ENCODE results near the gene CCL18. TPM values are rescaled to one million over a fixed set of nuclear protein-coding genes. Genes with fewer than 3 reads are reported as not detected.
"Not testable (repeated sequence)": the region's sequence is repeated elsewhere in the genome, so short reads cannot be mapped to it uniquely, and the experiment has no call there.

Gene CCL18
- polyA plus RNA-seq, 1 donor from 2014 or later: not detected

DNA sequence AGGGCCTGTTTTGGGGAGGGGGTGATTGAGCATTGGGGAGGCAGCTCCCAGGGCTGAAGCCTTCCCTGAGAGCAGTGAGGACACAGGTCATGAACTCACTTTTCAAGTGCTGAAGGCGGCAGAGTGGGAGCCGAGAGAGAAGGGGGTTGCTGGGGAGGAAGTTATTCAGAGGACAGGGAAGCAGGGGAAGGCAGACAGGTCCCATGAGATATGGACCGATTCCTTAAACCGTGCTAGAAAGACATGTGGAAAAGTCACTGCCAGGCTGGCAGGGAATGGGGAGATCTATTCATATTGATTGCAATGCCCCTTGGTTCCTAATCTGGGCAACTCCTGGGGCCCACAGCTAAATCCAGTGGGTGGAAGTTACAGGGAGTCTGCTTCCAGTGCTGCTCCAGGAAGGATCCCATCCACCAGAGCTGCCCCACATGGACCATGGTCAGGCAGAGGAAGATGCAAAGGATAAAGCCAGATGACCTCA, 40.7 kb downstream of the CCL18 start:
- Mint-ChIP-seq H3K27ac (peak overlapping the region in 1 of 3 donors; percentile 21), H3K9me3 (no peaks in the 10 kb centered on the region), H3K27me3 (peaks cover 36% of the 10 kb centered on the region), H3K4me3 (peak overlapping the region in 2 of 4 donors; percentile 65 to 91), H3K36me3 (peaks cover 2% of the 10 kb centered on the region), H3K4me1 (peaks cover 25 to 29% (median 27%) of the 10 kb centered on the region in 3 donors)

GRCh38 chr17:36105781-36106492, 41.9 kb downstream of the CCL18 start:
- Mint-ChIP-seq H3K9me3 (no peaks in the 10 kb centered on the region), H3K36me3 (peaks cover 2% of the 10 kb centered on the region), H3K27me3 (peaks cover 31% of the 10 kb centered on the region), H3K27ac (no peak overlapping the region), H3K4me1 (peaks cover 20 to 29% (median 22%) of the 10 kb centered on the region in 3 donors), H3K4me3 (peak overlapping the region in 1 of 4 donors; percentile 50)

DNA sequence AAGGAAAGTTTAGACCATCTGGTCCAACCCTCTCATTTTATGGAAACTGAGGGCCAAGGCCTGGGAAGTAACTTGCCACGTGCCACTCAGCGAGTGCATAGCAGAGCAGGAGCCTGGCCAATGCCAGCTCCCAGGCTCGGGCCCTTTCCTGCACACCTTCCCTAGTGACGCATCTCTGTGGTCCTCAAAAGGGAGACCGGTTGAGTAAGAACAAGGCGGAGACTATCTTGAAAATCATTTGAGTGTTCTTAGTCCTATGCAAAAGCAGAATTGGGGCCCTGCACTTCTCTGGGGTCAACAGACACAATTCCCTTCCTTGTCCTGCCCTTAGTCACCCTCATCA, 42.4 kb downstream of the CCL18 start:
- Mint-ChIP-seq H3K27me3 (peaks cover 37% of the 10 kb centered on the region), H3K4me1 (peaks cover 20 to 32% (median 24%) of the 10 kb centered on the region in 3 donors), H3K9me3 (peaks cover 0 to 2% (median 0%) of the 10 kb centered on the region in 3 donors), H3K4me3 (no peak overlapping the region), H3K36me3 (peaks cover 4% of the 10 kb centered on the region), H3K27ac (no peak overlapping the region)

- Mint-ChIP-seq H3K4me1 (peaks cover 18 to 28% (median 23%) of the 10 kb centered on the region in 3 donors), H3K27ac (no peak overlapping the region), H3K4me3 (no peak overlapping the region), H3K36me3 (peaks cover 6% of the 10 kb centered on the region), H3K27me3 (peaks cover 36% of the 10 kb centered on the region), H3K9me3 (peaks cover 2 to 10% (median 8%) of the 10 kb centered on the region in 3 donors)
Observed at GRCh38 chr17:36107660-36108059, 43.6 kb downstream of the CCL18 start.

DNA sequence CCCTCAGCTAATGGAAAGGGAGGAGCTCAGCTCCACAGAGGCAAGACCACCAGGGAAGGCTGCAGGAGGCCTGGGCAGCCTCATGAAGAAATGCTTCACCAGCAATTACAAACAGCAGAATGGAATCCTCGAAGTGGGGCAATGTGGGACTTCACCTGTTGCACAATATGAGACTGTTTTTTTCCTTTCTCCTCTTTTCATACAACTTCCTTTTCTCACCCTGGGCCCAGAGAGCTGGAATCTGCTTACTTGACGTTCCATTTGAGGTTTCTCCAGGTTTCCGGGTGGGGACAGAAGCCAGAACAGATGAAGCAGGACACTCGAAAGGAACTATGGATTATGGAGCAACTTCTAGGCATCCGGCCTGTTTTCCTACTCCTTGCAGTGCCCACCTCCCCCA, 44.2 kb downstream of the CCL18 start:
- H3K27ac Mint-ChIP-seq: peak overlapping the region in 1 of 3 donors; percentile 65
- peaks cover 31% of the 10 kb centered on the region for H3K27me3 Mint-ChIP-seq

GRCh38 chr17:36111068-36111490, 47.0 kb downstream of the CCL18 start:
- H3K27me3 Mint-ChIP-seq: peaks cover 12% of the 10 kb centered on the region
- no peak overlapping the region for H3K4me3 Mint-ChIP-seq
- peaks cover 5 to 12% (median 10%) of the 10 kb centered on the region in 3 donors for H3K9me3 Mint-ChIP-seq
- H3K36me3 Mint-ChIP-seq: peaks cover 8% of the 10 kb centered on the region
- H3K4me1 Mint-ChIP-seq: peaks cover 0 to 6% (median 3%) of the 10 kb centered on the region in 3 donors
- H3K27ac Mint-ChIP-seq: no peak overlapping the region

More for the DNA sequence above, 44.2 kb downstream of the CCL18 start:
- Mint-ChIP-seq H3K9me3 (peaks cover 2 to 12% (median 10%) of the 10 kb centered on the region in 3 donors), H3K4me1 (peaks cover 12 to 22% (median 16%) of the 10 kb centered on the region in 3 donors)
- not testable (repeated sequence) for H3K4me3 Mint-ChIP-seq, H3K36me3 Mint-ChIP-seq

DNA sequence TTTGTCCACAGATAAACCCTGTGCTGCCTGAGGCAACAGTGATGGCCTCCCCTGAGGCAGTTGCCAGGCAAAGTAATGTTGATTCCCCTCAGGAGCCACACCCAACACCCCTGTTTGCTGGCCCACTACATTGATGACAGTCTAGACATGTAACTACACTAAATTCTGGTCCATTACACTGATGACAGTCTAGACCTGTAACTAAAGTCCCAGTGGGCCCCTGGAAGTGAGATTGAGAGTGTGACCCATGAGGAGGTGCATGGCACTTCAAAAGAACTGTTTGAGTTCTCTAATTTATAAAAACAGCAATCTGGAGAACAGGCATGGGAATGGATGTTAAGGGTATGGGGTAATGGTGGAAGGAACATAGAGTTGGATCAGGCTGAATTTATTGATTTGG, 48.5 kb downstream of the CCL18 start:
- peaks cover 0 to 6% (median 3%) of the 10 kb centered on the region in 3 donors for H3K4me1 Mint-ChIP-seq
- H3K27ac Mint-ChIP-seq: no peak overlapping the region
- H3K9me3 Mint-ChIP-seq: peaks cover 5 to 12% (median 10%) of the 10 kb centered on the region in 3 donors
- no peak overlapping the region for H3K4me3 Mint-ChIP-seq
- H3K27me3 Mint-ChIP-seq: peaks cover 9% of the 10 kb centered on the region
- peaks cover 6% of the 10 kb centered on the region for H3K36me3 Mint-ChIP-seq

GRCh38 chr17:36113131-36113530, 49.1 kb downstream of the CCL18 start:
- not testable (repeated sequence) for H3K4me1 Mint-ChIP-seq, H3K36me3 Mint-ChIP-seq, H3K27me3 Mint-ChIP-seq, H3K27ac Mint-ChIP-seq, H3K4me3 Mint-ChIP-seq
- H3K9me3 Mint-ChIP-seq: peaks cover 5 to 12% (median 10%) of the 10 kb centered on the region in 3 donors

DNA sequence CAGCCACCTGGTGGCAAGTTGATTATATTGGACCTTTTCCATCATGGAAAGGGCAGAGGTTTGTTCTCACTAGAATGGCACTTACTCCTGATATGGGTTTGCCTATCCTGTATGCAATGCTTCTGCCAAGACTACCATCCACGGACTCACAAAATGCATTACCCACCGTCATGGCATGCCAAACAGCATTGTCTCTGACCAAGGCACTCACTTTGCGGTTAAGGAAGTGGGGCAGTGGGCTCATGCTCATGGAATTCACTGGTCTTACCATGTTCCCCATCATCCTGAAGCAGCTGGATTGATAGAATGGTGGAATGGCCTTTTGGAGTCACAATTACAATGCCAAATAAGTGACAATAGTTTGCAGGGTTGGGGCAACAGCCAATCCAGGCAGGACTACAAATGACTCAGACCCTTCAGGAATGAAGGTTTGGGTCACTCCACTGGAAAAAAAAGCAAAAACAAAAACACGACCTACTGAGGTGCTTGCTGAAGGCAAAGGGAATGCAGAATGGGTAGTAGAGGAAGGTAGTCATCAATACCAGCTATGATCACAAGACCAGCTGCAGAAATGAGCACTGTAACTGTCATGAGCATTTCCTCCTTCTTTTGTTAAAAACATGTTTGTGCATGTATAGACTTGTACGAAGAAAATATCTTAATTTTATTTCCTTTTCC, 51.0 kb downstream of the CCL18 start:
- not testable (repeated sequence) for H3K36me3 Mint-ChIP-seq, H3K27me3 Mint-ChIP-seq, H3K4me3 Mint-ChIP-seq, H3K27ac Mint-ChIP-seq
- Mint-ChIP-seq H3K9me3 (peaks cover 5 to 12% (median 10%) of the 10 kb centered on the region in 3 donors), H3K4me1 (peaks cover 0 to 13% (median 3%) of the 10 kb centered on the region in 3 donors)

- Mint-ChIP-seq H3K4me1 (peaks cover 0 to 12% (median 3%) of the 10 kb centered on the region in 3 donors), H3K9me3 (peaks cover 5 to 12% (median 11%) of the 10 kb centered on the region in 3 donors)
- not testable (repeated sequence) for H3K36me3 Mint-ChIP-seq, H3K27ac Mint-ChIP-seq, H3K4me3 Mint-ChIP-seq, H3K27me3 Mint-ChIP-seq
Observed at GRCh38 chr17:36115649-36115977, 51.5 kb downstream of the CCL18 start.

GRCh38 chr17:36117505-36118382, 53.7 kb downstream of the CCL18 start:
- Mint-ChIP-seq H3K36me3 (peaks cover under 1% of the 10 kb centered on the region), H3K4me3 (no peak overlapping the region), H3K4me1 (peaks cover 0 to 8% (median 0%) of the 10 kb centered on the region in 3 donors), H3K27ac (peak overlapping the region in 1 of 3 donors; percentile 49), H3K9me3 (peaks cover 2 to 6% (median 4%) of the 10 kb centered on the region in 3 donors), H3K27me3 (peaks cover 10% of the 10 kb centered on the region)

DNA sequence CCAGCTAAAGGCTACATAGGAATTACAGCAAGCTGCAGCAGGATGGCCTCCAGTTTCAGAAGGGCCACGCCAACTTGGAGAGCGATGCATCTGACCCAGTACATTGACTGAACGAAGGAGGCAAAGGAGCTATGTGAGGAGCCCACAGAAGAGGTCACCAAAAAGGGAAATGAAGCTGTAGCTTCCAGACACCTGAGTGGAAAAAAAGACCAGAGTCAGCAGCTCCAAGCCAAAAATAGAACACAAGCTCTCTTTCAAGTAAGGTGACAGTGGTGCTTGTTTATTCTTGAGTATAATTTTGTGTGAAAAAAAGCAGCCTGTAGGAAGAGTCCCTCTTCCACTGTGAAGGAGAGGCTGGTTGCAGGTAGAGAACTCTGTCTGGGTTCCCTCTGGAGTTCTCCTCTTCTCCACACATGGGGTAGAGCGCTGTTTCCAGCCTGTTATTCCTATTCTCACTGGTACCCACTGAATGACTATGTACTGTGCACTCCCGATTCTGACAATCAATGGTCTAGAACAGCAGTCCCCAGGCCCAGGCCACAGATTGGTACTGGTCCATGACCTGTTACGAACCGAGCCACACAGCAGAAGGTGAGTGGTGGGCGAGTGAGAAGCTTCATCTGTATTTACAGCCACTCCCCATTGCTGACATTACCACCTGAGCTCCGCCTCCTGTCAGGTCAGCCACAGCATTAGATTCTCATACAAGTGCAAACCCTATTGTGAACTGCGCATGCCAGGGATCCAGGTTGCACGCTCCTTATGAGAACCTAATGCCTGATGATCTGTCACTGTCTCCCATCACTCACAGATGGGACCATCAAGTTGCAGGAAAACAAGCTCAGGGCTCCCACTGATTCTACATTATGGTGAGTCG, 54.6 kb downstream of the CCL18 start:
- H3K27me3 Mint-ChIP-seq: peaks cover 13% of the 10 kb centered on the region
- no peak overlapping the region for H3K4me3 Mint-ChIP-seq
- peaks cover 0 to 5% (median 4%) of the 10 kb centered on the region in 3 donors for H3K9me3 Mint-ChIP-seq
- peaks cover 0 to 8% (median 0%) of the 10 kb centered on the region in 3 donors for H3K4me1 Mint-ChIP-seq
- peak overlapping the region in 1 of 3 donors; percentile 49 for H3K27ac Mint-ChIP-seq
- no peaks in the 10 kb centered on the region for H3K36me3 Mint-ChIP-seq

- no peak overlapping the region for H3K27ac Mint-ChIP-seq
Observed at GRCh38 chr17:36120221-36120620, 56.1 kb downstream of the CCL18 start.

GRCh38 chr17:36121099-36121498, 57.0 kb downstream of the CCL18 start:
- Mint-ChIP-seq H3K27me3 (peaks cover 13% of the 10 kb centered on the region), H3K9me3 (peaks cover 0 to 11% (median 0%) of the 10 kb centered on the region in 3 donors)
- H3K36me3 Mint-ChIP-seq, H3K4me3 Mint-ChIP-seq, H3K27ac Mint-ChIP-seq, H3K4me1 Mint-ChIP-seq: not testable (repeated sequence)

More at GRCh38 chr17:36120221-36120620, 56.1 kb downstream of the CCL18 start:
- Mint-ChIP-seq H3K4me3 (no peak overlapping the region), H3K36me3 (no peaks in the 10 kb centered on the region), H3K27me3 (peaks cover 13% of the 10 kb centered on the region), H3K4me1 (peaks cover 0 to 8% (median 0%) of the 10 kb centered on the region in 3 donors), H3K9me3 (peaks cover 0 to 5% (median 4%) of the 10 kb centered on the region in 3 donors)

All from IgD-negative memory B cell (primary cell).